DND-41 (cell line): ENCODE data around the gene MMP14.

ENCODE experiments used
- EZH2 ChIP-seq: IDR thresholded peaks from 3 replicates; pipeline ENCODE4 v1.6.1; 2012; ENCODE audit warnings: borderline replicate concordance, low read depth, mild to moderate bottlenecking, moderate library complexity, low read length, inconsistent platforms; ENCODE audit not compliant: severe bottlenecking
- TF ChIP-seq, protein P1 (sequence below): IDR thresholded peaks from 2 replicates; pipeline ENCODE4 v1.5.1; 2012; ENCODE audit warnings: borderline replicate concordance, low read length, moderate library complexity, mild to moderate bottlenecking; ENCODE audit not compliant: poor library complexity, severe bottlenecking; ENCODE audit errors: extremely low read depth

DNA sequence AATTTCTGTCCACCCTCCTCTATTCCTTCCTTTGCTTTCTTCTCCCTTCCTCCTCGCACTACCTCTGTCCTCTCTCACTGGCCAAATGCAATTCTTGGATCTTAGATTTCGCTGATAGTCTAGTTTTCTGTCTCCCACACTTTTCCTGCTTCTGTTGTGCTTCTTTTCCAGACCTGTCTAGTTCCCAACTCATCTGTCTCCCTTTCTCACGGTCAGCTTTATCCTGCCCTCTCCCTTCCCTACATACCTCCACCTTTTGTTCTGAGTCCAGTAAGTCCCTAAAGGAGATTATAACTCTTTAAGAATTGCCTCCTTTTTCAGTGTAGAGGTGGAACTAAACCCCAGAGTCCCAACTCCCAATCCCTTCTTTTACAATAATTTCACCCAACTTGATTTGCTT, 880 bp upstream of the MMP14 start:
- TF ChIP-seq, protein P1, sequence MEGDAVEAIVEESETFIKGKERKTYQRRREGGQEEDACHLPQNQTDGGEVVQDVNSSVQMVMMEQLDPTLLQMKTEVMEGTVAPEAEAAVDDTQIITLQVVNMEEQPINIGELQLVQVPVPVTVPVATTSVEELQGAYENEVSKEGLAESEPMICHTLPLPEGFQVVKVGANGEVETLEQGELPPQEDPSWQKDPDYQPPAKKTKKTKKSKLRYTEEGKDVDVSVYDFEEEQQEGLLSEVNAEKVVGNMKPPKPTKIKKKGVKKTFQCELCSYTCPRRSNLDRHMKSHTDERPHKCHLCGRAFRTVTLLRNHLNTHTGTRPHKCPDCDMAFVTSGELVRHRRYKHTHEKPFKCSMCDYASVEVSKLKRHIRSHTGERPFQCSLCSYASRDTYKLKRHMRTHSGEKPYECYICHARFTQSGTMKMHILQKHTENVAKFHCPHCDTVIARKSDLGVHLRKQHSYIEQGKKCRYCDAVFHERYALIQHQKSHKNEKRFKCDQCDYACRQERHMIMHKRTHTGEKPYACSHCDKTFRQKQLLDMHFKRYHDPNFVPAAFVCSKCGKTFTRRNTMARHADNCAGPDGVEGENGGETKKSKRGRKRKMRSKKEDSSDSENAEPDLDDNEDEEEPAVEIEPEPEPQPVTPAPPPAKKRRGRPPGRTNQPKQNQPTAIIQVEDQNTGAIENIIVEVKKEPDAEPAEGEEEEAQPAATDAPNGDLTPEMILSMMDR, result no peak
- TF ChIP-seq EZH2, result no peak
